Activated naive CD4-positive, alpha-beta T cell treated with anti-CD3 and anti-CD28 coated beads, Interleukin-2, amount 50 U/mL, for 72 hours (primary cell): ENCODE measurements around the gene PRICKLE4. TPM values are rescaled to one million over a fixed set of nuclear protein-coding genes. Genes with fewer than 3 reads are reported as not detected.

Experiments
- ATAC-seq, 2 donors: fragments of 150-1000 bp; cut with Tn5 transposase; 2 replicates each; pipeline ENCODE4 v1.10.0; 2021; ENCODE audit warnings: mild to moderate bottlenecking in 2 of 2, moderate library complexity in 2 of 2
- DNase-seq, 2 donors: peaks; one replicate each; pipeline ENCODE4 v3.0.0; 2021 to 2022; ENCODE audit warnings: low spot score in 2 of 2
- H3K27ac Mint-ChIP-seq, 2 donors: one replicate each; pipeline ENCODE4 v1.8.0; 2022; ENCODE audit warnings: mild to moderate bottlenecking in 2 of 2, mixed read lengths in 2 of 2
- H3K36me3 Mint-ChIP-seq, 2 donors: one replicate each; pipeline ENCODE4 v1.8.0; 2022; ENCODE audit warnings: mixed read lengths in 2 of 2
- H3K9me3 Mint-ChIP-seq, 2 donors: one replicate each; pipeline ENCODE4 v1.8.0; 2022; ENCODE audit warnings: mixed read lengths in 2 of 2
- total RNA-seq, 2 donors: library from RNA; stranded (reverse); gene quantifications; one replicate each; pipeline ENCODE4 v1.2.3, GENCODE V29; 2022

The PRICKLE4 gene
- total RNA-seq, 2 donors from 2014 or later, result 0.60 TPM; not detected in 1

DNA sequence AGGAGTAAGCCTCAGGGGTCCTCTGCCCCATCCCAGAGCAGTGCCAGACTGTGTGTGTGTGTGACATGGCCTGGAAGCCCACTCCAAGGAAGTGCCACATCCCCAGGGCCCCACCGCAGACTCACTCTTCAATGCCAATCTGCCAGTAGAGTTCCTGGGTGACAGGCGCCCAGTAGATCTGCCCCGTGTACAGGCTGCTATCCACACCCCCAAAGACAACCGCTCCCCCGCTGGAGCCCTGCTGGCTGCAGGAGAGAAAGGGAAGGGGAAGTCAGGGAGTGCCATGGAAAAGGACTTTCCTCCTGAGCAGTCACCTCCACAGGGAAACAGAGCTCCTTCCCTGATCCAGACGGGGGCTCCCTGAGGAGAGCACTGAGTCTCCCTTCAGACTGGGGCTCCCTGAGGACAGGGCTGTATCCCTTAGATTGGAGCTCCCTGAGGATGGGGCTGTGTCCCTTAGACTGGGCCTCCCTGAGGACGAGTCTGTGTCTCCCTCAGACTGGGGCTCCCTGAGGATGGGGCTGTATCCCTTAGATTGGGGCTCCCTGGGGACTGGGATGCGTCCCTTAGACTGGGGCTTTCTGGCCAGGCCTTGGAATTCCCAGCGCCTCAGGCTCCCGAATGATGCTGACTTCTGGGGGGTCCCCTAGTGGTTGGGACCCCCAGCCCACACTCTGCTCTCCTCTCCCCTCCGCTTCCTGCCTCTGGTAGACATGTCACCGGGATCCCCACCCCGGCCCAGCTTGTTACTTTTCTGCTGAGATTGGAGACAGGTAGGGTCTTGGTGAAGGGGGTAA is 40.0 kb upstream of the PRICKLE4 start:
- Mint-ChIP-seq H3K9me3 (no peaks in the 10 kb centered on the region), H3K36me3 (no peaks in the 10 kb centered on the region), H3K27ac (no peak overlapping the region)
- no peak for ATAC-seq
- DNase-seq, result no peak

GRCh38 chr6:41741625-41742490 is 38.7 kb upstream of the PRICKLE4 start:
- Mint-ChIP-seq H3K27ac (no peak overlapping the region), H3K36me3 (no peaks in the 10 kb centered on the region), H3K9me3 (no peaks in the 10 kb centered on the region)
- ATAC-seq (no peak), DNase-seq (no peak)

GRCh38 chr6:41743406-41744235 is 37.0 kb upstream of the PRICKLE4 start:
- DNase-seq, result no peak
- Mint-ChIP-seq H3K9me3 (no peaks in the 10 kb centered on the region), H3K36me3 (no peaks in the 10 kb centered on the region), H3K27ac (no peak overlapping the region)
- ATAC-seq, result no peak

GRCh38 chr6:41744236-41744787 is 36.3 kb upstream of the PRICKLE4 start:
- no peak for DNase-seq
- no peaks in the 10 kb centered on the region for H3K36me3 Mint-ChIP-seq
- H3K9me3 Mint-ChIP-seq, result no peaks in the 10 kb centered on the region
- ATAC-seq, result no peak
- H3K27ac Mint-ChIP-seq, result no peak overlapping the region

- Mint-ChIP-seq H3K27ac (no peak overlapping the region), H3K9me3 (no peaks in the 10 kb centered on the region), H3K36me3 (no peaks in the 10 kb centered on the region)
- ATAC-seq (no peak), DNase-seq (no peak)
These were observed 34.5 kb upstream of the PRICKLE4 start for GRCh38 chr6:41746107-41746506.

DNA sequence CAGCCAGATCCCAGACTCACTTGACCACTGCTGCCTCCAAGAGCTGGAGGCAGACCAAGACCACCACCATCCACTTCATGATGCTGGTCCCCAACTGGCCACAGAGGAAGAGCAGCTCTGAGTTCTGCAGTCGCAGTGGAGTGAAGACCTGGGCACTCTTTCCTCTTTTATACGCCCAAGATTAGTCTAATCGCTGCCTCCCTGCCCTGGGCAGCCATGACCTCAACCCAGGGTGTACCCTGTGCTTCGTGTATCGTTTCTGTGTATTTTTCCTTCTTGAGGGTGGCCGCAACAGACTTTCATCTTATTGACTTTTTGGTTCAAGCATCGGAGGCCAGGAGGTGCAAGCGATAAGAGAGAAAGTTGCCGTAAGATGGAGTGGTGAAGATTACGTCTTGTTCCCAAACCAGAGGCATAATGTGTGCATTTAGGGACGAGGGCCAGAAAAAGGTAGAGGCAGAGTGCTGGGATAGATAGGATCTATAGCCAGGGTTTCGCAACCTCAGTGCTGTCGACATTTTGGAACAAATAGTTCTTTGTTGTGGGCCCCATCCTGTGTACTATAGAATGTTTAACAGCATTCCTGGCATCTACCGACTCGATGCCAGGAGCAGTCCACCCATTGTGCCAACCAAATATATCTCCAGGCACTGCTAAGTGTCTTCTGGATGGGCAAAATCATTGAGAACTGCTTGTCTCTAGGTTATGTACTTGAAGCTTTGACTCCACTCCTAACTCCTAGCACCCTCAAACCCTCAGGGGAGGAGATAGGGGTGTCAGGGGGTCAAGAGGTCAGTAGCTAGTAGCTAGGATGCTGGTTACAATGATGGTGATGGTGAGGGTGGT is 33.1 kb upstream of the PRICKLE4 start, which contains the start of gene PGC:
PGC (minus strand) TSS at position 142 of the 846 bp plus-strand sequence; CDS start at position 79, 63 bp downstream.
- no peaks in the 10 kb centered on the region for H3K9me3 Mint-ChIP-seq
- ATAC-seq, result no peak
- no peak for DNase-seq

GRCh38 chr6:41748102-41748477 is 32.5 kb upstream of the PRICKLE4 start:
- Mint-ChIP-seq H3K9me3 (no peaks in the 10 kb centered on the region), H3K36me3 (no peaks in the 10 kb centered on the region), H3K27ac (no peak overlapping the region)
- ATAC-seq, result no peak
- no peak for DNase-seq

More for the DNA sequence above, 33.1 kb upstream of the PRICKLE4 start, which contains the start of gene PGC:
- H3K27ac Mint-ChIP-seq, result no peak within 1 kb of the TSS
- no peaks in the 10 kb centered on the region for H3K36me3 Mint-ChIP-seq

GRCh38 chr6:41748542-41748941 is 32.0 kb upstream of the PRICKLE4 start:
- Mint-ChIP-seq H3K9me3 (no peaks in the 10 kb centered on the region), H3K36me3 (no peaks in the 10 kb centered on the region), H3K27ac (no peak overlapping the region)
- ATAC-seq (no peak), DNase-seq (no peak)

DNA sequence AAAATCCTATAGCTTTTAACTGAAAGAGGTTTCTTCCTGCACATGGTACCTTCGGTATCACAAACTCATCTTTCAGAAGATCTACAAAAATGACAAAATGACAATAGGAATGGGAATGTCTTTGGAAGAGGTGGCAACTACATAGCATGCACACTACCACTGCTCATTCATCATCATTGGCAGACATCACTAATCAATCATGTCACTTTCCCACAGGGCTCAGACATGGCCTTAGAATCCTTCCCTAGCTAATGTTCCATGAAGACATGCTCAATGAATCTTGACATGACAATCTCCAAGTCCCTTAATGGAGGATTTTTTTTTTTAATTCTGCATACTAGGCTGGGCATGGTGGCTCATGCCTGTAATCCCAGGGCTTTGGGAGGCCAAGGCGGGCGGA is 30.2 kb upstream of the PRICKLE4 start:
- Mint-ChIP-seq H3K9me3 (no peaks in the 10 kb centered on the region), H3K27ac (no peak overlapping the region), H3K36me3 (no peaks in the 10 kb centered on the region)
- ATAC-seq (no peak), DNase-seq (no peak)

DNA sequence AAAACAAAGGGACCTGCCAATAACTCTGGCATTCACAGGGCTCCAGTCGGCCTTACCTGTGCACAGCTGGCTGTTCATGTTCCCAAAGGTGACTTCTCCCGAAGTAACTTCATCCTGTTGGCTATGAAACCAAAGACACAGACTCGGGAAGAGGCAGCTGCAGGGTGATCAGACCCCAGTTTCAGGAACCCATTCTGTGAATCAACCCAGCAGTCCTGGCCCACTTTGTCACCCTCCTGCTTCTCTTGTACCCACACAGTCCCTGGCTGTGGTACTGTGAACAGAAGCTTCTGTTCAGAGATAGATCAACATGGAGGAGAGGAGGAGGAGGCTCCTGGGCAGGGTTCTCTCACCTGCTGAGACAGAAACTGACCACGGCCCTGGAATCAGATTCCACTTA is 24.7 kb upstream of the PRICKLE4 start:
- Mint-ChIP-seq H3K9me3 (no peaks in the 10 kb centered on the region), H3K27ac (no peak overlapping the region), H3K36me3 (no peaks in the 10 kb centered on the region)
- DNase-seq, result no peak
- no peak for ATAC-seq

DNA sequence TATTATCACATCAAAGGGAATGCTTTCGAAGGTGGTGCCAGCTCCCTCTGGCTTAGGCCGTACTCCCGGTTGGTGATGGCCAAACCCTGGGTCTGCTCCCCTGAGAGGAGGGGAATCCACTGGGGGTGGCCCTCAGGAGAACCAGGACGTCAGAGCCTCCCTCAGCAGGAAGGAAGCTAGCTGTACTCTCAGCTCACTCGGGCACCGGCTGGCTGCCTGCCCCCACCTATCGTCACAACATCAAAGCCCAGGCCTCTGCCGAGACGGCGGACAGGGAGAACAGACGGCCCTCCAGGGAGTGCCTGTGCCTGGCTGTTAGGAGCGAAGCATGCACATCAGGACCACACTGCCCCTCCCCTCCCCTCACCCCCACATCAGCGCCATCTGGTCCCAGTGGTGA is 24.2 kb upstream of the PRICKLE4 start:
- DNase-seq (no peak), ATAC-seq (no peak)
- H3K9me3 Mint-ChIP-seq, result no peaks in the 10 kb centered on the region
- H3K36me3 Mint-ChIP-seq, result no peaks in the 10 kb centered on the region
- no peak overlapping the region for H3K27ac Mint-ChIP-seq

DNA sequence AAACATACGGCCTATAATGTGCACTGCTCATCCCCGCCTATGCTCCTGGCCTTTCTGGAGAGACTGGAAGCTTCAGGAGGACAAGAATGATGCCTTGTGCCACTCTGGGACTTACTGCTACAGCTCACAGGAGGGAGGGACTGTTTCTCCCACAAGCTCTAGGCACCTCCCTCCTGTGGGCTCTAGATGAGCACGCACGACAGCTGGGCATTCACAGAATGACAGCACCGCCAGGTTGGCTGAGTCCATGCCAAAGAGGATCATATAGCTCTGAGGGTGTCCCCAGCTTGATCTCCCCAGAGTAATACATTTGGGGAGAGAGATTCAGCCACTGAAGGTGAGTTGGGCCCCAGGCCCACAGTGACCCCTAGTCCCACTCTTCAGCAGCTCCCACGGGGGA is 23.3 kb upstream of the PRICKLE4 start:
- ATAC-seq (no peak), DNase-seq (no peak)
- H3K27ac Mint-ChIP-seq, result no peak overlapping the region
- H3K9me3 Mint-ChIP-seq, result no peaks in the 10 kb centered on the region
- no peaks in the 10 kb centered on the region for H3K36me3 Mint-ChIP-seq

GRCh38 chr6:41757931-41758640 is 22.5 kb upstream of the PRICKLE4 start:
- no peak overlapping the region for H3K27ac Mint-ChIP-seq
- no peak for DNase-seq
- ATAC-seq, result no peak
- no peaks in the 10 kb centered on the region for H3K36me3 Mint-ChIP-seq
- H3K9me3 Mint-ChIP-seq, result no peaks in the 10 kb centered on the region

DNA sequence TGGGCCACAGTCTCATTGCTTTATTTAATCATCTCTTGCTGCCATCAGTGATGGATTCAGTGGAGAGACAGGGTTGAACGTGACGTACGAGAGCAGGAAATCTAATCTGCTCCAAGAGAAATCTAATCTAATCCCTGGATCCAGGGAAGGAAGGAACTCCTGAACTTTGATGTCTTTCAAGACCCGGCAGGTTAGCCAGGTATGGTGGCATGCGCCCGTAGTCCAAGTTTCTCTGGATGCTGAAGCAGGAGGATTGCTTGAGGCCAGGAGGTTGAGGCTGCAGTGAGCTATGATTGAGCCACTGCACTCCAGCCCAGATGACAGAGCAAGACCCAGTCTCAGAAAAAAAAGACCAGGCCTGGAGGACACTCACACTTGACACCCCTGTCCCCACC is 21.9 kb upstream of the PRICKLE4 start:
- no peak for ATAC-seq
- no peaks in the 10 kb centered on the region for H3K36me3 Mint-ChIP-seq
- no peak overlapping the region for H3K27ac Mint-ChIP-seq
- DNase-seq, result no peak
- no peaks in the 10 kb centered on the region for H3K9me3 Mint-ChIP-seq
